Neural cell (in vitro differentiated cells): ENCODE results near the gene CREB3L1. TPM values are rescaled to one million over a fixed set of nuclear protein-coding genes. Genes with fewer than 3 reads are reported as not detected.

Experiments
- H2AFZ ChIP-seq: fragments of 200-600, 300-800 bp; sonication (generic), shearing (Covaris generic); 2 replicates; pipeline ENCODE4 v1.6.0; 2014; ENCODE audit warnings: low read depth, mild to moderate bottlenecking, antibody characterized with exemption, low read length, moderate library complexity
- H3F3A ChIP-seq: fragments of 200-600 bp; shearing (Covaris generic); 2 replicates; pipeline ENCODE4 v1.6.1; 2016; ENCODE audit warnings: mild to moderate bottlenecking, moderate library complexity, mixed read lengths, antibody characterized with exemption, low read length; ENCODE audit not compliant: insufficient read depth, poor library complexity, severe bottlenecking
- H3K27ac ChIP-seq: fragments of 200-600, 300-800 bp; sonication (generic), shearing (Covaris generic); 2 replicates; pipeline ENCODE4 v1.5.1; 2014; ENCODE audit warnings: mild to moderate bottlenecking, low read length, moderate library complexity
- H3K27me3 ChIP-seq: fragments of 300-800, 200-600 bp; sonication (generic), shearing (Covaris generic); 2 replicates; pipeline ENCODE4 v1.6.0; 2014; ENCODE audit warnings: mild to moderate bottlenecking, low read depth, low read length, moderate library complexity; ENCODE audit not compliant: insufficient read depth
- H3K36me3 ChIP-seq: fragments of 300-800, 200-600 bp; sonication (generic), shearing (Covaris generic); 2 replicates; pipeline ENCODE4 v1.5.1; 2014; ENCODE audit warnings: mild to moderate bottlenecking, antibody characterized with exemption, low read length, moderate library complexity; ENCODE audit not compliant: insufficient read depth
- H3K4me2 ChIP-seq: fragments of 300-800, 200-600 bp; sonication (generic), shearing (Covaris generic); 2 replicates; pipeline ENCODE4 v1.6.0; 2014; ENCODE audit warnings: mild to moderate bottlenecking, low read length
- H3K4me3 ChIP-seq: fragments of 300-800, 200-600 bp; sonication (generic), shearing (Covaris generic); 2 replicates; pipeline ENCODE4 v1.5.1; 2014; ENCODE audit warnings: mild to moderate bottlenecking, low read length, moderate library complexity
- H3K79me2 ChIP-seq: fragments of 200-600 bp; shearing (Covaris generic); replicated peaks from 2 replicates; pipeline ENCODE4 v1.6.0; 2014; ENCODE audit warnings: mild to moderate bottlenecking, low read length, moderate library complexity; ENCODE audit not compliant: insufficient read depth
- H3K9ac ChIP-seq: fragments of 300-800, 200-600 bp; sonication (generic), shearing (Covaris generic); 2 replicates; pipeline ENCODE4 v1.6.1; 2016; ENCODE audit warnings: mild to moderate bottlenecking, low read length, mixed read lengths
- H3K9me2 ChIP-seq: fragments of 200-600 bp; shearing (Covaris generic); 2 replicates; pipeline ENCODE4 v1.6.1; 2016; ENCODE audit warnings: mild to moderate bottlenecking, low read length, mixed read lengths; ENCODE audit not compliant: insufficient read depth
- H3K9me3 ChIP-seq: fragments of 200-600, 300-800 bp; sonication (generic), shearing (Covaris generic); 2 replicates; pipeline ENCODE4 v1.6.1; 2016; ENCODE audit warnings: mild to moderate bottlenecking, mixed run types, low read length, moderate library complexity, mixed read lengths
- H4K20me1 ChIP-seq: fragments of 200-600 bp; shearing (Covaris generic); 2 replicates; pipeline ENCODE4 v1.6.1; 2016; ENCODE audit warnings: mild to moderate bottlenecking, mixed run types; ENCODE audit not compliant: insufficient read depth
- EP300 ChIP-seq: fragments of 450-650 bp; conservative IDR thresholded peaks from 2 replicates; pipeline ENCODE4 v1.6.1; 2014; ENCODE audit warnings: antibody characterized with exemption, mild to moderate bottlenecking, moderate library complexity; ENCODE audit not compliant: poor library complexity, severe bottlenecking
- EZH2 ChIP-seq: fragments of 200-600, 300-800 bp; shearing (Covaris generic), sonication (generic); IDR thresholded peaks from 2 replicates; pipeline ENCODE4 v1.6.1; 2014; ENCODE audit warnings: antibody characterized with exemption, low read length, borderline replicate concordance, mild to moderate bottlenecking; ENCODE audit not compliant: insufficient read depth, poor library complexity, severe bottlenecking
- MXI1 ChIP-seq: fragments of 450-650 bp; conservative IDR thresholded peaks from 2 replicates; pipeline ENCODE4 v1.6.1; 2014; ENCODE audit warnings: antibody characterized with exemption, mild to moderate bottlenecking; ENCODE audit not compliant: poor library complexity, severe bottlenecking
- POLR2AphosphoS5 ChIP-seq: IDR thresholded peaks from 2 replicates; pipeline ENCODE4 v1.6.1; 2012
- RAD21 ChIP-seq: fragments of 450-650 bp; conservative IDR thresholded peaks from 2 replicates; pipeline ENCODE4 v1.6.1; 2014; ENCODE audit warnings: antibody characterized with exemption, mild to moderate bottlenecking, moderate library complexity
- SMC3 ChIP-seq: fragments of 450-650 bp; conservative IDR thresholded peaks from 2 replicates; pipeline ENCODE4 v1.6.1; 2014; ENCODE audit warnings: antibody characterized with exemption, mild to moderate bottlenecking, moderate library complexity; ENCODE audit not compliant: poor library complexity
- TAF1 ChIP-seq: IDR thresholded peaks from 2 replicates; pipeline ENCODE4 v1.6.1; 2012; ENCODE audit warnings: low read depth
- polyA plus RNA-seq: library from polyadenylated mRNA; depleted of rRNA; stranded (reverse); fragments of >200 nt; gene quantifications from 2 replicates; pipeline ENCODE4 v1.2.3, GENCODE V29; 2014
- TF ChIP-seq, protein P1 (sequence below): fragments of 450-650 bp; IDR thresholded peaks from 2 replicates; pipeline ENCODE4 v1.5.1; 2014; ENCODE audit warnings: antibody characterized with exemption, mild to moderate bottlenecking, moderate library complexity; ENCODE audit not compliant: poor library complexity, severe bottlenecking
- TF ChIP-seq, protein P2 (sequence below): IDR thresholded peaks from 2 replicates; pipeline ENCODE4 v1.6.1; 2012; ENCODE audit warnings: borderline replicate concordance

CREB3L1 gene
- polyA plus RNA-seq, 1 donor from 2014 or later = not detected

GRCh38 chr11:46307369-46307768 lies 29.9 kb downstream of the CREB3L1 start:
- no peaks in the 10 kb centered on the region for H3K36me3 ChIP-seq
- no peaks in the 10 kb centered on the region for H3K27me3 ChIP-seq
- H3K79me2 ChIP-seq = no peaks in the 10 kb centered on the region
- H3F3A ChIP-seq = no peaks in the 10 kb centered on the region
- H3K27ac ChIP-seq = no peak overlapping the region
- H3K4me2 ChIP-seq = no peak overlapping the region
- no peak for TF ChIP-seq EZH2
- TF ChIP-seq, protein P1, sequence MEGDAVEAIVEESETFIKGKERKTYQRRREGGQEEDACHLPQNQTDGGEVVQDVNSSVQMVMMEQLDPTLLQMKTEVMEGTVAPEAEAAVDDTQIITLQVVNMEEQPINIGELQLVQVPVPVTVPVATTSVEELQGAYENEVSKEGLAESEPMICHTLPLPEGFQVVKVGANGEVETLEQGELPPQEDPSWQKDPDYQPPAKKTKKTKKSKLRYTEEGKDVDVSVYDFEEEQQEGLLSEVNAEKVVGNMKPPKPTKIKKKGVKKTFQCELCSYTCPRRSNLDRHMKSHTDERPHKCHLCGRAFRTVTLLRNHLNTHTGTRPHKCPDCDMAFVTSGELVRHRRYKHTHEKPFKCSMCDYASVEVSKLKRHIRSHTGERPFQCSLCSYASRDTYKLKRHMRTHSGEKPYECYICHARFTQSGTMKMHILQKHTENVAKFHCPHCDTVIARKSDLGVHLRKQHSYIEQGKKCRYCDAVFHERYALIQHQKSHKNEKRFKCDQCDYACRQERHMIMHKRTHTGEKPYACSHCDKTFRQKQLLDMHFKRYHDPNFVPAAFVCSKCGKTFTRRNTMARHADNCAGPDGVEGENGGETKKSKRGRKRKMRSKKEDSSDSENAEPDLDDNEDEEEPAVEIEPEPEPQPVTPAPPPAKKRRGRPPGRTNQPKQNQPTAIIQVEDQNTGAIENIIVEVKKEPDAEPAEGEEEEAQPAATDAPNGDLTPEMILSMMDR = no peak
- TF ChIP-seq SMC3 = no peak
- no peak for TF ChIP-seq POLR2AphosphoS5
- no peak for TF ChIP-seq TAF1
- TF ChIP-seq EP300 = no peak
- H3K4me3 ChIP-seq = no peak overlapping the region
- H3K9me3 ChIP-seq = no peaks in the 10 kb centered on the region
- no peak overlapping the region for H3K9ac ChIP-seq
- no peaks in the 10 kb centered on the region for H3K9me2 ChIP-seq
- no peak overlapping the region for H2AFZ ChIP-seq
- H4K20me1 ChIP-seq = no peaks in the 10 kb centered on the region

GRCh38 chr11:46307785-46308341 lies 30.4 kb downstream of the CREB3L1 start:
- Histone ChIP-seq H3K9me3 (no peaks in the 10 kb centered on the region), H3F3A (no peaks in the 10 kb centered on the region), H3K9ac (no peak overlapping the region), H3K9me2 (no peaks in the 10 kb centered on the region), H4K20me1 (no peaks in the 10 kb centered on the region), H3K79me2 (no peaks in the 10 kb centered on the region), H3K36me3 (no peaks in the 10 kb centered on the region), H2AFZ (no peak overlapping the region), H3K4me2 (no peak overlapping the region), H3K27ac (no peak overlapping the region), H3K4me3 (no peak overlapping the region), H3K27me3 (no peaks in the 10 kb centered on the region)
- no peak for TF ChIP-seq EZH2
- TF ChIP-seq TAF1 = no peak
- TF ChIP-seq, protein P1 = no peak
- TF ChIP-seq POLR2AphosphoS5 = no peak
- no peak for TF ChIP-seq SMC3
- TF ChIP-seq RAD21 = no peak
- no peak for TF ChIP-seq MXI1

DNA sequence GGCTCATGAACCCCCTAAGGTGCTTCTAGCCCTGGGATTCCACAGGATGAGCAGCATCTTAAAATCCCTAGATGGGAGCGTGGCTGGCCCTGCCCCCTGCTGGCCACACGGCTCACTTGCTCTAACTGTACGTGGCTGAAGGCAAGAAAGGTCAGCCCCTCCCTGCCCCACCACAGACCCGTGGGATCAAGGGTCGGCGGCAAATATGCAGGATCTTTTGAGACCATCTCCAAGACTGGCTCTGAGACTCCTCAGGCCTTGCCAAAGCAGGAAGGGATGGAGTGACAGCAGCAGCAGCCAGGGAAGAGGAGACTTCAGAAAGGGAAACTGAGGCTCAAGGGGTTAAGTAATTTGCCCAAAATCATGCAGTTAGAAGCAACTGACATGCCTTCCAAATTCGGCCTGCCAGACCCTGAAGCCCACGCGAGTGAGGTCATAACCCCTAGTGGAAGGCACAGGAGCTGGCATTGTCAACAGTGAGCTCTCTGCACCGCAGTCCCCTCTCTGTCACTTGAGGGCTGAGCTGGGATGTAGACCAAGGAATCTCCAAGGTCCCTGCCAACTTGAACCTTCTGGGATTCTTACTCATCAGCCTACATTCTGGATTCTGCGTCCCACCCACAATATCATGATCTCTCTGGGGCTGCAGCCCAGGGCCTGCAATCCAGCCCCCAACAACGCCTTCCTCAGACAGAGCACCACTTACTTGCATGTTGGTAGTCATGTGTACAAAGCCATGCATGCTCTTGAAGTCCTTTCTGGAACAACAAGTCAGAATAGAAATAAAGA lies 31.4 kb downstream of the CREB3L1 start:
- no peak overlapping the region for H2AFZ ChIP-seq
- H3K27ac ChIP-seq = no peak overlapping the region
- no peak overlapping the region for H3K4me2 ChIP-seq
- H3K4me3 ChIP-seq = no peak overlapping the region
- no peaks in the 10 kb centered on the region for H3K27me3 ChIP-seq
- TF ChIP-seq SMC3 = peak; percentile 77
- peak; percentile 75 for TF ChIP-seq RAD21
- no peak for TF ChIP-seq EZH2
- no peak for TF ChIP-seq TAF1
- TF ChIP-seq, protein P2, sequence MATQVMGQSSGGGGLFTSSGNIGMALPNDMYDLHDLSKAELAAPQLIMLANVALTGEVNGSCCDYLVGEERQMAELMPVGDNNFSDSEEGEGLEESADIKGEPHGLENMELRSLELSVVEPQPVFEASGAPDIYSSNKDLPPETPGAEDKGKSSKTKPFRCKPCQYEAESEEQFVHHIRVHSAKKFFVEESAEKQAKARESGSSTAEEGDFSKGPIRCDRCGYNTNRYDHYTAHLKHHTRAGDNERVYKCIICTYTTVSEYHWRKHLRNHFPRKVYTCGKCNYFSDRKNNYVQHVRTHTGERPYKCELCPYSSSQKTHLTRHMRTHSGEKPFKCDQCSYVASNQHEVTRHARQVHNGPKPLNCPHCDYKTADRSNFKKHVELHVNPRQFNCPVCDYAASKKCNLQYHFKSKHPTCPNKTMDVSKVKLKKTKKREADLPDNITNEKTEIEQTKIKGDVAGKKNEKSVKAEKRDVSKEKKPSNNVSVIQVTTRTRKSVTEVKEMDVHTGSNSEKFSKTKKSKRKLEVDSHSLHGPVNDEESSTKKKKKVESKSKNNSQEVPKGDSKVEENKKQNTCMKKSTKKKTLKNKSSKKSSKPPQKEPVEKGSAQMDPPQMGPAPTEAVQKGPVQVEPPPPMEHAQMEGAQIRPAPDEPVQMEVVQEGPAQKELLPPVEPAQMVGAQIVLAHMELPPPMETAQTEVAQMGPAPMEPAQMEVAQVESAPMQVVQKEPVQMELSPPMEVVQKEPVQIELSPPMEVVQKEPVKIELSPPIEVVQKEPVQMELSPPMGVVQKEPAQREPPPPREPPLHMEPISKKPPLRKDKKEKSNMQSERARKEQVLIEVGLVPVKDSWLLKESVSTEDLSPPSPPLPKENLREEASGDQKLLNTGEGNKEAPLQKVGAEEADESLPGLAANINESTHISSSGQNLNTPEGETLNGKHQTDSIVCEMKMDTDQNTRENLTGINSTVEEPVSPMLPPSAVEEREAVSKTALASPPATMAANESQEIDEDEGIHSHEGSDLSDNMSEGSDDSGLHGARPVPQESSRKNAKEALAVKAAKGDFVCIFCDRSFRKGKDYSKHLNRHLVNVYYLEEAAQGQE = no peak
- no peak for TF ChIP-seq POLR2AphosphoS5
- TF ChIP-seq, protein P1 = peak; percentile 78
- no peak for TF ChIP-seq EP300
- TF ChIP-seq MXI1 = no peak
- H3K36me3 ChIP-seq = no peaks in the 10 kb centered on the region
- no peak overlapping the region for H3K9ac ChIP-seq
- H3K79me2 ChIP-seq = no peaks in the 10 kb centered on the region
- no peaks in the 10 kb centered on the region for H3K9me3 ChIP-seq
- no peaks in the 10 kb centered on the region for H3K9me2 ChIP-seq
- H3F3A ChIP-seq = no peaks in the 10 kb centered on the region
- H4K20me1 ChIP-seq = no peaks in the 10 kb centered on the region
